Nephron progenitor cell (in vitro differentiated cells): Measurements from ENCODE around the gene OR1C1.
"Not testable (repeated sequence)": the region's sequence is repeated elsewhere in the genome, so short reads cannot be mapped to it uniquely, and the experiment has no call there.

Source experiments
- DNase-seq: peaks from one replicate; pipeline ENCODE4 v3.0.0; 2021
- H3K27ac Mint-ChIP-seq: 2 replicates; pipeline ENCODE4 v1.8.0; 2021; ENCODE audit warnings: mild to moderate bottlenecking, moderate library complexity, mixed read lengths
- H3K27me3 Mint-ChIP-seq: 2 replicates; pipeline ENCODE4 v1.8.0; 2021; ENCODE audit warnings: mild to moderate bottlenecking, low read depth, mixed read lengths; ENCODE audit not compliant: poor library complexity
- H3K36me3 Mint-ChIP-seq: 2 replicates; pipeline ENCODE4 v1.8.0; 2021; ENCODE audit warnings: low read depth, mixed read lengths
- H3K4me1 Mint-ChIP-seq: 2 replicates; pipeline ENCODE4 v1.8.0; 2021; ENCODE audit warnings: mixed read lengths
- H3K4me3 Mint-ChIP-seq: 2 replicates; pipeline ENCODE4 v1.8.0; 2021; ENCODE audit warnings: mild to moderate bottlenecking, moderate library complexity, mixed read lengths
- H3K9me3 Mint-ChIP-seq: 2 replicates; pipeline ENCODE4 v1.8.0; 2021; ENCODE audit warnings: mild to moderate bottlenecking, moderate library complexity, mixed read lengths
- TF ChIP-seq, protein P1 (sequence below): fragments of 200-600 bp; sonication (generic); IDR thresholded peaks from 2 replicates; pipeline ENCODE4 v1.5.0; 2021; ENCODE audit warnings: antibody characterized with exemption

The OR1C1 gene, protein sequence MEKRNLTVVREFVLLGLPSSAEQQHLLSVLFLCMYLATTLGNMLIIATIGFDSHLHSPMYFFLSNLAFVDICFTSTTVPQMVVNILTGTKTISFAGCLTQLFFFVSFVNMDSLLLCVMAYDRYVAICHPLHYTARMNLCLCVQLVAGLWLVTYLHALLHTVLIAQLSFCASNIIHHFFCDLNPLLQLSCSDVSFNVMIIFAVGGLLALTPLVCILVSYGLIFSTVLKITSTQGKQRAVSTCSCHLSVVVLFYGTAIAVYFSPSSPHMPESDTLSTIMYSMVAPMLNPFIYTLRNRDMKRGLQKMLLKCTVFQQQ

DNA sequence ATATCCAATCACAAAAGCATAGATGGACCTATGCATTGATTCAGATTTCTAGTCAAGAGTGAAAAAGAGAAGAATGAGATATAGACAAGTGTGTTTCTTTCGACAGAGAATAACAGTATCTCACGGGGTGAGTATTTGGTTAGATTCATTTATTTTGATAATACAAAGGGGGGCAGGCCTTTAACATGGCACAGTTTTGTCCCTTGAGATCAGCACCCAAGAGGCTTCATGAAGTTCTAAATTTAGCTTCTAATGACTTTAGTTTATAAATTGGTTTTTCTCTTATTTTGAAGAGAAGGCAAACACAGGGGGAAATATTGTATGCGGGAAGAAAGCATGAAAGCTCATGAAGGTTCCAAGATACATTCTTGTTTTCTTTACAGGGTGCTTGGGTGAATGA lies at the start of gene OR1C1:
OR1C1 (minus strand) TSS at position 101 of the 400 bp plus-strand sequence. CDS start 2,150 bp downstream, outside the sequence.
- TF ChIP-seq, protein P1, sequence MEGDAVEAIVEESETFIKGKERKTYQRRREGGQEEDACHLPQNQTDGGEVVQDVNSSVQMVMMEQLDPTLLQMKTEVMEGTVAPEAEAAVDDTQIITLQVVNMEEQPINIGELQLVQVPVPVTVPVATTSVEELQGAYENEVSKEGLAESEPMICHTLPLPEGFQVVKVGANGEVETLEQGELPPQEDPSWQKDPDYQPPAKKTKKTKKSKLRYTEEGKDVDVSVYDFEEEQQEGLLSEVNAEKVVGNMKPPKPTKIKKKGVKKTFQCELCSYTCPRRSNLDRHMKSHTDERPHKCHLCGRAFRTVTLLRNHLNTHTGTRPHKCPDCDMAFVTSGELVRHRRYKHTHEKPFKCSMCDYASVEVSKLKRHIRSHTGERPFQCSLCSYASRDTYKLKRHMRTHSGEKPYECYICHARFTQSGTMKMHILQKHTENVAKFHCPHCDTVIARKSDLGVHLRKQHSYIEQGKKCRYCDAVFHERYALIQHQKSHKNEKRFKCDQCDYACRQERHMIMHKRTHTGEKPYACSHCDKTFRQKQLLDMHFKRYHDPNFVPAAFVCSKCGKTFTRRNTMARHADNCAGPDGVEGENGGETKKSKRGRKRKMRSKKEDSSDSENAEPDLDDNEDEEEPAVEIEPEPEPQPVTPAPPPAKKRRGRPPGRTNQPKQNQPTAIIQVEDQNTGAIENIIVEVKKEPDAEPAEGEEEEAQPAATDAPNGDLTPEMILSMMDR = no peak
- peaks cover 3% of the 10 kb centered on the region for H3K27me3 Mint-ChIP-seq
- no peak for DNase-seq
- no peaks in the 10 kb centered on the region for H3K4me1 Mint-ChIP-seq
- peaks cover 31% of the 10 kb centered on the region for H3K9me3 Mint-ChIP-seq
- H3K27ac Mint-ChIP-seq = no peak within 1 kb of the TSS
- no peak within 1 kb of the TSS for H3K4me3 Mint-ChIP-seq
- no peaks in the 10 kb centered on the region for H3K36me3 Mint-ChIP-seq

DNA sequence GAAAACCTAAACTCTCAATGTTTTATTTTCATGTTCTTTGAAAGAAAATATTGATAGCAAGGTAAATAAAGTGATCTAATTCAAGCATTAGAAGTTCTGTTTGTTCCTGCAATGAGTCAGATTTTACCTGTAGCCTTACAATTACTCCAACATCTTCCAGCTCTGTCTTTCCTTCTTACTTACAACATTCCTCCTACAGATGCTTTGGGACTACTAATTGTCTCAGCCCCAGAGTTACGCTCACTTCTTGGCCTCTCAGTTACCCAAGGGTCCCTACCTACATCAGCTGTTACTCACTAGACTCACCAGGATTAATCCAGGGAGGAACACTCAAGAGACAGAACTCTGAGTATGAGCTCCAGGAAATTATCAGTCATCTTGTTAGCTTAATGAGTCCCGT lies 37.2 kb upstream of the OR1C1 start:
- TF ChIP-seq, protein P1 = no peak
- Mint-ChIP-seq H3K4me3 (no peak overlapping the region), H3K4me1 (no peaks in the 10 kb centered on the region), H3K27ac (no peak overlapping the region), H3K27me3 (no peaks in the 10 kb centered on the region), H3K9me3 (peaks cover 42% of the 10 kb centered on the region), H3K36me3 (no peaks in the 10 kb centered on the region)
- DNase-seq = no peak

DNA sequence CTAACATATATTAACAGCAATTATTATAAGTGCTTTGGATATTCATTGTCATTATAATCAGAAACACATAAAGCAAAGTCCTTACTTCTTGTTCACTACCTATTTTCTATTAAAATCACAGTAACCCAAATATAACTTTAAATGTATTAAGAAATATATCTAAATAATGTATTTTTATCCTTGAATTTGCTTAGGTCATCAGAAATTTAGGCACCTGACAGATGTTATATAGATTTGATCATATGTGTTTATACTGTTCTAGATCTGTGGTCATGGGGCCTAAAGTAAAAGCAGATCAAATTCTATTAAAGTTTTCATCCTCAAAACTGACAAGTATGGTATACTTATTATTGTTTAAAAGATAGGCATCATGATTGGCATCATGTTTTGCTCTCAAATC lies 9.2 kb upstream of the OR1C1 start:
- no peaks in the 10 kb centered on the region for H3K4me1 Mint-ChIP-seq
- no peaks in the 10 kb centered on the region for H3K36me3 Mint-ChIP-seq
- no peak overlapping the region for H3K27ac Mint-ChIP-seq
- TF ChIP-seq, protein P1 = no peak
- peaks cover 13% of the 10 kb centered on the region for H3K9me3 Mint-ChIP-seq
- H3K27me3 Mint-ChIP-seq = no peaks in the 10 kb centered on the region
- H3K4me3 Mint-ChIP-seq = no peak overlapping the region
- no peak for DNase-seq

DNA sequence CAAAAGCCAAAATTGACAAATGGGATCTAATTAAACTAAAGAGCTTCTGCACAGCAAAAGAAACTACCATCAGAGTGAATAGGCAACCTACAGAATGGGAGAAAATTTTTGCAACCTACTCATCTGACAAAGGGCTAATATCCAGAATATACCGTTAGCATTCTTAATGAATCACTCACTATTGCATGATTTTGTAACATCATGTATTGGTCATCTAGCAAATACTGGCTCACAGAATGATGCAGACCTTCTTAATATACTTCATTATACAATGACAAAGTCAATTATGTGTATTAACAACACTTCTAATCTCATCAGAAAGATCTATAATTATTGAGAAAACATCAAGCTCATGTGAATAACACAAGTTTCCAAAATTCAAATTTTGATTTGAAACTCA lies 6.0 kb downstream of the OR1C1 start:
- H3K27ac Mint-ChIP-seq, H3K4me1 Mint-ChIP-seq, H3K36me3 Mint-ChIP-seq, H3K27me3 Mint-ChIP-seq, H3K4me3 Mint-ChIP-seq, DNase-seq: not testable (repeated sequence)
- H3K9me3 Mint-ChIP-seq = peaks cover 32% of the 10 kb centered on the region

DNA sequence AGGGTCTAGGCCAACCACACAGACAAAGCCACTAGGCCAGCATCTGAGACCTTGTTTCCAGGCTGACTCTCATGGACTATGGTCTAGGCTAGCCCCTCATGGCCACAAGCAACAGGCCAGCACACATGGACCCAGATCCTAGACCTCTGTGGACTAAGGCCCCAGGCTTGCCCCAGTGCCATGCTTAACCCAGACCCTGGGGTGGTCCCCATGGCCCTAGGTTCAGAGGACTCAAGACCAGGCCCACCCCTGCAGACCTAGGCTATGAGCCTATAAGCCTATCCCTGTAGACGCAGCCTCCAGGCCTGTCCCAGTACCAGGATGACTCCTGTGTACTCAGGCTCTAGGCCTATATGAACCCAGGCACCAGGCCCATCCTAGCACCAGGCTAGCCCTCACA lies 10.5 kb downstream of the OR1C1 start:
- Mint-ChIP-seq H3K9me3 (peaks cover 40% of the 10 kb centered on the region), H3K4me3 (no peak overlapping the region), H3K27me3 (no peaks in the 10 kb centered on the region), H3K36me3 (no peaks in the 10 kb centered on the region), H3K4me1 (no peaks in the 10 kb centered on the region), H3K27ac (no peak overlapping the region)
- no peak for DNase-seq
- TF ChIP-seq, protein P1 = no peak

DNA sequence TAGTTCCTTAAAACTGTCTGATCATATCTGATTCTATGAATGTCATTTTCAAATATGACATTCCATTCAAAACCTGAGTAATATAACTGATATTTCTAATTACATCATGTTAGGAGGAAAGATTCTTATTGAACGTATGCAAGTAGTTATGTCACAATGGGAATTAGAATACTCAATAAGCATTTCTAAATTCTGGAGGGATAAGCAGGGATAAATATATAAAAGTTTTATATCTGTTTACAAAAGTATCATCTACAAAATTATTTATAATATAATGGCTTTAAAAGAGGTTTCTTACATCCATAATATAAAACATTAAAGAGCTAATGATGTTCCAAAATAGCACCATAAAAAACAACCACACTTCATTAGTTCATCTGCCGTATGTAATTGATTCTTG lies 12.3 kb downstream of the OR1C1 start, which contains the start of gene OR14A2:
OR14A2 (minus strand) TSS at position 101 of the 400 bp plus-strand sequence.
- no peaks in the 10 kb centered on the region for H3K27me3 Mint-ChIP-seq
- no peak within 1 kb of the TSS for H3K4me3 Mint-ChIP-seq
- TF ChIP-seq, protein P1 = no peak
- DNase-seq = no peak
- H3K27ac Mint-ChIP-seq = no peak within 1 kb of the TSS
- no peaks in the 10 kb centered on the region for H3K36me3 Mint-ChIP-seq
- no peaks in the 10 kb centered on the region for H3K4me1 Mint-ChIP-seq
- peaks cover 46% of the 10 kb centered on the region for H3K9me3 Mint-ChIP-seq
